Mucosa of rectum (tissue), 2 donors: ENCODE results near the gene RIIAD1.
A peak's percentile ranks its signal among the peaks of the same experiment; 100 is the strongest.
"Not testable (repeated sequence)": the region's sequence is repeated elsewhere in the genome, so short reads cannot be mapped to it uniquely, and the experiment has no call there.

Experiments used
- H3K27ac ChIP-seq, 2 donors: one replicate each; pipeline ENCODE4 v1.7.0; 2013; ENCODE audit warnings: inconsistent platforms in 2 of 2, low read depth in 2 of 2, low read length in 2 of 2
- H3K27me3 ChIP-seq, 2 donors: one replicate each; pipeline ENCODE4 v1.7.0; 2013; ENCODE audit warnings: low read length in 2 of 2; ENCODE audit not compliant: control insufficient read depth in 2 of 2, insufficient read depth in 2 of 2
- H3K36me3 ChIP-seq, 2 donors: one replicate each; pipeline ENCODE4 v1.7.0; 2013; ENCODE audit warnings: low read length in 2 of 2; ENCODE audit not compliant: control insufficient read depth in 2 of 2, insufficient read depth in 2 of 2
- H3K4me1 ChIP-seq, 2 donors: one replicate each; pipeline ENCODE4 v1.7.0; 2013; ENCODE audit warnings: low read length in 2 of 2, mild to moderate bottlenecking in 1 of 2; ENCODE audit not compliant: control insufficient read depth in 2 of 2, insufficient read depth in 2 of 2
- H3K4me3 ChIP-seq, 2 donors: one replicate each; pipeline ENCODE4 v1.7.0; 2013; ENCODE audit warnings: low read length in 2 of 2
- H3K9ac ChIP-seq, 2 donors: one replicate each; pipeline ENCODE4 v1.7.0; 2013; ENCODE audit warnings: low read length in 2 of 2, low read depth in 1 of 2, mild to moderate bottlenecking in 1 of 2
- H3K9me3 ChIP-seq, 2 donors: one replicate each; pipeline ENCODE4 v1.7.0; 2013; ENCODE audit warnings: low read length in 2 of 2; ENCODE audit not compliant: control insufficient read depth in 2 of 2
- donor health status: healthy.
- donor health status: Normal muscosa, but diverticular disease.

Gene RIIAD1, protein sequence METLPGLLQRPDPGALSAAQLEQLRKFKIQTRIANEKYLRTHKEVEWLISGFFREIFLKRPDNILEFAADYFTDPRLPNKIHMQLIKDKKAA

DNA sequence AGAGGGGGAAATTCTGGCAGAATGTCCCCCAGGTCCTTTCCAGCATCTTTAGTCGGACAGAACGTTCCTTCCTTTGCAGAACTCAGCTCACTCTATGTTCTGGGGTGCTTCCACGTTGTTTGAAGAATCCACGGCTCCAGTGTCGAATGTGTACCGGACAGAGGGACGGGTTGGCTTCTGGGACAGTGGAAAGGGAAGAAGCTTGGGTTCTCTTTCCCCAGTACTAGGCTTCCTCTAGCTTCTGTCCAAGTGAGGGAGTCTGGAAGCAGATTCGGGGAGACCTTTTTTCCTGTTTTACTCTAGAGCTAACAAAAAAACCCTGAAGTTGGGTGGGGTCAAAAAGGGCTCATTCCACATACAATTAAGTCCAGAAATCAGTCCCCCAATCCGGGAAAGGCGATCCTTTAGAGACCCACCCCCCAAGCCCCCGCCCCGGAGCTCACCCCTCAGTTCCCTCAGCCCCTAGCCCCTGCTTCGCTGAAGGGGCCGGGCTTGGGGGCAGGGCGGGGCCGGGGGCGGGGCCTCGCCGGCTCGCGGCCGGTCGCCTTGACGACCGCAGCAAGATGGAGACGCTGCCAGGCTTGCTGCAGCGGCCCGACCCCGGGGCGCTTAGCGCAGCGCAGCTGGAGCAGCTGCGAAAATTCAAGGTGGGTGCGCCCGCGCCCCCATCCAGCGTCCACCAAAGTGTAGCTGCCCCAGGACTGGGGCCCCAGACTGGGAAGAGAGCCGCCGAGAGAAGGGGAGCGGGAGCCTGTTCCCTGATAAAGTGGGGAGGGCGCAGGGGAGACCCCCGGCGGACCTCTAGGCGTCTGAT lies at the start of gene RIIAD1:
Gene RIIAD1 (plus strand): TSS at position 549 of the 814 bp plus-strand sequence. CDS start 15 bp downstream, at position 564.
- Histone ChIP-seq H3K9me3 (no peaks in the 10 kb centered on the region), H3K27ac (peak within 1 kb of the TSS; percentile 24 to 74), H3K4me3 (peak within 1 kb of the TSS; percentile 61), H3K36me3 (no peaks in the 10 kb centered on the region), H3K27me3 (no peaks in the 10 kb centered on the region), H3K4me1 (peaks cover 16 to 26% of the 10 kb centered on the region in 2 donors), H3K9ac (peak within 1 kb of the TSS; percentile 36 to 54)

DNA sequence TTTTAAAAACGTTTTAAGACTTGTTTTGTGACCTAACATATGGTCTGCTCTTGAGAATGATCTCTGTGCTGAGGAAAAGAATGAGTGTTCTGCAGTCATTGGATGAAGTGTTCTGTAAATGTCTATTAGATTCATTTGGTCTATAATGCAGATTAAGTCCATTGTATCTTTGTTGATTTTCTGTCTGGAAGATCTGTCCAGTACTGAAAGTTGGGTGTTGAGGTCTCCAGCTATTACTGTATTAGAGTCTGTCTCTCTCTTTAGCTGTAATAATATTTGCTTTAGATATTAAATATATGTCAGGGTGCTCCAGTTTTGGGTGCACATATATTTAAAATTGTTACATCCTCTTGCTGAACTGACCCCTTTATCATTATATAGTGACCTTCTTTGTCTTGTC lies 47.9 kb upstream of the RIIAD1 start:
- no peaks in the 10 kb centered on the region for H3K27me3 ChIP-seq
- no peak overlapping the region for H3K4me3 ChIP-seq
- H3K9me3 ChIP-seq = no peaks in the 10 kb centered on the region
- H3K27ac ChIP-seq = no peak overlapping the region
- H3K36me3 ChIP-seq = peaks cover 4% of the 10 kb centered on the region in 2 donors
- no peak overlapping the region for H3K9ac ChIP-seq
- H3K4me1 ChIP-seq = no peaks in the 10 kb centered on the region

DNA sequence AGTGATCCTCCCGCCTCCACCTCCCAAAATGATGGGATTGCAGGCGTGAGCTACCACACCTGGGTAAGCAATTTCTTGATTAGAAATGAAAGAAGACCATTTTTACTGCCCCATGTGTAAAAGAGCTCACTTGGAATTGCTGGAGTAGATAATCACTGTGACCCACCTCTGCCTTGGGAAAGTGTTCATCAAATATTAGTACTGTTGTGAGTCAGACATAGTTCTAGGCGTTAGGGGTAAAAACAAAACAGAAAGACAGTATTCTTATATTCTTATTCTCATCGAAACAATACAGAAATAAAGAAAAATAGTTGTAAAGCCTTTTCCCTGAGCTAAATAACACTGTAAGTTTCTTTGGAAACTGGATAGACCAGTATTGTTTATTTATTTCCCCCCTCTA lies 40.9 kb upstream of the RIIAD1 start:
- Histone ChIP-seq H3K27me3 (no peaks in the 10 kb centered on the region), H3K9ac (no peak overlapping the region), H3K36me3 (peaks cover 2 to 5% of the 10 kb centered on the region in 2 donors), H3K4me3 (no peak overlapping the region), H3K4me1 (no peaks in the 10 kb centered on the region), H3K27ac (no peak overlapping the region), H3K9me3 (no peaks in the 10 kb centered on the region)

DNA sequence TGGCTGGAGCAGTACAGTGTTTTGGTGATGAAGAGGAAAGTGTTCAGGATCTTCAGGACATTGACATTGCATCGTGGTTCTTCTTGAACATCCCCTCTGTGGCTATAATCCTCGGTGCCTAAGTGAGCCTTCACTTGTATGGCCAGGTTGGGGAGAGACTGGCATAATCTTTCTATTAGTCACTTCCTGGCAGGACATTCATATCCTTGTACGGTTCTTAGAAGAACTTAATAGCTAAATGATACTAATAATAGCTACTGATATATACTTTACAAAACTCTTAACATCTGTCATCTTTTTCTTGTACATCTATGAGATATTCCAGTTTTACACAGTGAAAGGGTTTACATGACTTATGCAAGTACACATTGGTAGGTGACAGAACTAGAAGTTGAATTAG lies 40.5 kb upstream of the RIIAD1 start:
- Histone ChIP-seq H3K4me3 (no peak overlapping the region), H3K27ac (no peak overlapping the region), H3K27me3 (no peaks in the 10 kb centered on the region), H3K4me1 (no peaks in the 10 kb centered on the region), H3K9me3 (no peaks in the 10 kb centered on the region), H3K9ac (no peak overlapping the region), H3K36me3 (peaks cover 4 to 5% of the 10 kb centered on the region in 2 donors)

DNA sequence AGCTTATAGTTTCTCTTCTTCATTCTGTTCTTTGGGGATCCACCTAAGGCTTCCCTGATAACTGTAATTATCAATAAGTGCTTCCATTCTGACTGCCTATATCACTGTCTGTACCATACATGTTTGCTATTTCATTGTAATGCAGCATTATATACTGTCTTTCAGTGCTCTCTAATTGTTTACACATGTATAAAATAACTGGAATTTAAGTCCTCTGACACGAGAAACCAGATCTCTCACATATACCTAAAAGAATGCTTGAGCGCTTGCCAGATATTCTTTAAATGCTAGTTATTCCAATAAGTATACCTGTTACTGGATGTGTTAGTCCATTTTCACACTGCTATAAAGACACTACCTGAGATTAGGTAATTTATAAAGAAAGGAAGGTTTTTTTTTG lies 39.4 kb upstream of the RIIAD1 start:
- Histone ChIP-seq H3K9me3 (no peaks in the 10 kb centered on the region), H3K27me3 (no peaks in the 10 kb centered on the region), H3K27ac (no peak overlapping the region), H3K4me1 (no peaks in the 10 kb centered on the region), H3K9ac (no peak overlapping the region), H3K36me3 (peaks cover 5 to 12% of the 10 kb centered on the region in 2 donors), H3K4me3 (no peak overlapping the region)

DNA sequence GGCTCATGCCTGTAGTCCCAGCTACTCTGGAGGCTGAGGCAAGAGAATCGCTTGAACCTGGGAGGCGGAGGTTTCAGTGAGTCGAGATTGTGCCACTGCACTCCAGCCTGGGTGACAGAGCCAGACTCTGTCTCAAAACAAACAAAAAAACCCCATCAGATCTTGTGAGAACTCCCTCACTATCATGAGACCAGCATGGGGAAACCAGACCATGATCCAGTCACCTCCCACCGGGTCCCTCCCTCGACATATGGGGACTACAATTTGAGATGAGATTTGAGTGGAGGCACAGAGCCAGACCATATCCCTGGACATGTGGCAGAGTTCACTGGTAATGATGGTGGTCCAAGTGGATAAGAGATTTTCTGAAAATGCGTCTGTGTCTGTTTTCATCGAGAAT lies 38.4 kb upstream of the RIIAD1 start:
- H3K4me3 ChIP-seq, H3K4me1 ChIP-seq, H3K27ac ChIP-seq, H3K27me3 ChIP-seq, H3K9ac ChIP-seq, H3K9me3 ChIP-seq: not testable (repeated sequence)
- H3K36me3 ChIP-seq = peaks cover 5 to 12% of the 10 kb centered on the region in 2 donors

DNA sequence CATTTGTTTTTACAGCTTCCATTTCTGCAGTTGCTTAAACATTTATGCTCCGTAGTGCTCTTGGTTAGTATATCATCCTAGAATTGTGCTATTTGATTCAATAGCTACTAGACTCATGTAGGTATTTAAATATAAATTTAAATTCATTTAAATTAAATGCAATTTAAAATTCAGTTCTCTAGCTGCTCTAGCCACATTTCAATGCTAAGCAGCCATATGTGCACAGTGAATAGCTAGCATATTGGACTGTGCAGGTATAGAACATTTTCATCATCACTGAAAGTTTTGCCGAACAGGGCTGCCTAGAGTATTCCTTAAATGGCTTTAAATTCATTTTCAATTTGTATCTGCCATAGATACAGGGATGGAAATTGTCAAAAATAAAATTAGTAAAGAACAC lies 37.2 kb upstream of the RIIAD1 start:
- Histone ChIP-seq H3K27ac (no peak overlapping the region), H3K36me3 (peaks cover 5 to 12% of the 10 kb centered on the region in 2 donors), H3K9ac (no peak overlapping the region), H3K27me3 (no peaks in the 10 kb centered on the region), H3K9me3 (no peaks in the 10 kb centered on the region), H3K4me1 (no peaks in the 10 kb centered on the region), H3K4me3 (no peak overlapping the region)

DNA sequence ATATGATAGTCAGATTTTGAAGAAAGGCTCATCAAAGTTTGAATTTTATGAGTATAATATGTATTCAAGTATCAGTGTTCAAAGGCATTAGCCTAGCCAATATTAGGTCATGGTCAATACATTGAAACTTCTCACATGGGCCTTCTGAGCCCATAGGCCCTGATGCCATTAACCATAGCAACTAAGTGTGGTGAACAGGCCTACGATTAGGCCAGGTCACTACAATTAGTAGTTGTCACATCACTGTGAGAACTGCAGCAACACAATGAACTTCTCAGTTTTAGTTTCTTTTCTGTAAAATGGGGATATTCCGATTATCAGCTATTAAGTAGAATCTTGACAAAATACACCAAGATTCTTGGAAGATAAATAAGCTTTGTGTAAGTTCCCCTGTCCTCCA lies 34.8 kb upstream of the RIIAD1 start:
- Histone ChIP-seq H3K36me3 (peaks cover 3 to 9% of the 10 kb centered on the region in 2 donors), H3K4me3 (no peak overlapping the region), H3K9ac (no peak overlapping the region)

DNA sequence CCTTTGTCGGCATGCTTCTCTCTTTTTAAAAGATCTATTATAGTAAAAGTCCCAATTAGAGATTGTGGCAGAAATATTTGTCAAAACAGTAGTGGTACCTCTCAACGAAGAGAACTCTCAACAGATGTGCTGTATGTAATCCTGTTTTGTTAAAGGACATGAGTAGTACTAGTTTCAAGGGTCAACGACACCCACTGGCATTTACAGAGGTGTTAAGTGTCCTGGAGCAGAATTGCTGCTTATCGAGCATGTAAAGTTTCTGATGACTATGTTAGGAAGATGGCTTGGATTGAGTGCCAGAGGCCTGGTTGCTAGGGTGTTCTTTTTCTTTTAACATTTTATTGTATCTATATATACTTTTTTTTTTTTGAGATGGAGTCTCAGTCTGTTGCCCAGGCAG lies 31.8 kb upstream of the RIIAD1 start:
- Histone ChIP-seq H3K27me3 (no peaks in the 10 kb centered on the region), H3K9me3 (no peaks in the 10 kb centered on the region), H3K9ac (no peak overlapping the region), H3K27ac (no peak overlapping the region), H3K36me3 (peaks cover 19 to 29% of the 10 kb centered on the region in 2 donors), H3K4me1 (no peaks in the 10 kb centered on the region), H3K4me3 (no peak overlapping the region)

More for the DNA sequence above, 34.8 kb upstream of the RIIAD1 start:
- no peaks in the 10 kb centered on the region for H3K4me1 ChIP-seq
- H3K27me3 ChIP-seq = no peaks in the 10 kb centered on the region
- no peak overlapping the region for H3K27ac ChIP-seq
- H3K9me3 ChIP-seq = no peaks in the 10 kb centered on the region

DNA sequence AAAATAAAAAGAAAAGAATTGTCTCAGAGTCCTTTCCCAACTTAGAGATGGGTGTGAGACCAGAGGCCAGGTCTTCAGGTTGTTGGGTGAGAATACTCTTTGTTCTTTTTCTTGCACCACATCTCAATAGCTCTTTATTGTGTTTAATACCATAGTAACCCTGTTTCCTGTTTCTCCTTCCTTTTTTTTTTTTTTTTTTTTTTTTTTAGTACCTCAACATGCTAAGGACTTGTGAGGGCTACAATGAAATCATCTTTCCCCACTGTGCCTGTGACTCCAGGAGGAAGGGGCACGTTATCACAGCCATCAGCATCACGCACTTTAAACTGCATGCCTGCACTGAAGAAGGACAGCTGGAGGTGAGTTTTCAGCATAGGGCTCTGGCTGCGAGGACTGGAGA lies 29.1 kb upstream of the RIIAD1 start:
- no peaks in the 10 kb centered on the region for H3K27me3 ChIP-seq
- H3K36me3 ChIP-seq = peaks cover 25 to 32% of the 10 kb centered on the region in 2 donors
- no peak overlapping the region for H3K4me3 ChIP-seq
- no peak overlapping the region for H3K27ac ChIP-seq
- H3K9me3 ChIP-seq = no peaks in the 10 kb centered on the region
- no peaks in the 10 kb centered on the region for H3K4me1 ChIP-seq
- H3K9ac ChIP-seq = no peak overlapping the region
